ENCODE data around the gene JOSD1. TPM values are rescaled to one million over a fixed set of nuclear protein-coding genes. Genes with fewer than 3 reads are reported as not detected.

Gene JOSD1
- total and polyA plus RNA-seq, 2 of the 4 experiments (the other 2 are of a cell fraction) = 30.2 to 35.8 TPM

- Histone ChIP-seq H4K20me1 (ENCODE audit: insufficient read depth, low read length) (no peaks in the 10 kb centered on the region; the same call in 1 of the 2 replicates), H4K5ac (ENCODE audit: low read depth, low read length) (no peak overlapping the region), H3K27me3 (ENCODE audit: control insufficient read depth, insufficient read depth, low read length) (no peaks in the 10 kb centered on the region), H3K27ac (ENCODE audit: insufficient read depth, low read length) (no peak overlapping the region), H2AFZ (replicated peaks; ENCODE audit: low read length, poor library complexity) (no peak overlapping the region), H3K56ac (ENCODE audit: extremely low read depth, insufficient read depth, low read length) (no peak overlapping the region), H3K23ac (ENCODE audit: low read depth, low read length) (no peak overlapping the region), H3K79me1 (ENCODE audit: low read depth in 1 of 2, low read length in 2 of 2) (peaks cover 5 to 27% of the 10 kb centered on the region in 2 experiments; a peak in 3 of 4 replicates), H2AK9ac (replicated peaks; ENCODE audit: low read depth, low read length, poor library complexity) (no peak overlapping the region), H3K14ac (replicated peaks; ENCODE audit: low read depth, low read length) (no peak overlapping the region), H2AK5ac (ENCODE audit: low read depth, low read length) (no peak overlapping the region), H3K4ac (ENCODE audit: low read depth, low read length) (no peak overlapping the region), H3K36me3 (ENCODE audit: control insufficient read depth, insufficient read depth, low read length) (peaks cover 85% of the 10 kb centered on the region), H3K9me1 (ENCODE audit: insufficient read depth, low read length) (0 out of 2 replicates have a peak, but pooled peaks cover 3% of the 10 kb centered on the region), H4K91ac (ENCODE audit: insufficient read depth, low read depth, low read length) (no peak overlapping the region), H2BK5ac (ENCODE audit: low read depth, low read length, poor library complexity, severe bottlenecking) (no peak overlapping the region), H3K4me1 (ENCODE audit: control insufficient read depth, insufficient read depth, low read length) (no peaks in the 10 kb centered on the region), H3K4me3 (ENCODE audit: insufficient read depth, low read depth, low read length) (no peak overlapping the region), H2BK15ac (ENCODE audit: low read depth, low read length) (no peak overlapping the region), H2BK20ac (ENCODE audit: low read depth, low read length) (no peak overlapping the region), H3K9ac (ENCODE audit: low read depth, low read length) (no peak overlapping the region), H2BK120ac (ENCODE audit: low read depth, low read length) (no peak overlapping the region), H4K8ac (ENCODE audit: low read depth in 2 of 2, low read length in 2 of 2) (no peak overlapping the region), H3K9me3 (ENCODE audit: control insufficient read depth, insufficient read depth, low read length) (no peaks in the 10 kb centered on the region), H3K18ac (ENCODE audit: low read depth, low read length) (no peak overlapping the region), H3K4me2 (ENCODE audit: low read depth, low read length) (no peak overlapping the region)
- CTCF ChIA-PET = interaction anchor here (1.4 kb wide), 1 partner anchor 9 kb away, joined by 3 read pairs; no protein-coding TSS in a partner anchor
- no TSS peak for BruUV-seq (replicated peaks)
- ATAC-seq (ENCODE audit: low read depth) (no peak), DNase-seq (no peak)
- dilution Hi-C loops (cut with HindIII; ENCODE audit: low sequenced_read_pairs, unreplicated experiment) = no loop called here
- intact Hi-C loops (cut with micrococcal nuclease) = no loop called here
- no peak for TF ChIP-seq ELK1 (IDR thresholded peaks at IDR 0.05; ENCODE audit: borderline replicate concordance, low read depth, low read length)
- TF ChIP-seq RFX5 (IDR thresholded peaks at IDR 0.05; ENCODE audit: low read depth, low read length) = no peak
- TF ChIP-seq MAZ (IDR thresholded peaks at IDR 0.05; ENCODE audit: borderline replicate concordance, low read depth, low read length) = no peak
- TF ChIP-seq MAFK (IDR thresholded peaks at IDR 0.05; ENCODE audit: low read depth, low read length) = no peak
- TF ChIP-seq CHD1 (IDR thresholded peaks at IDR 0.05; ENCODE audit: low read depth, low read length) = no peak
- no peak for TF ChIP-seq MXI1 (IDR thresholded peaks at IDR 0.05; ENCODE audit: borderline replicate concordance, low read depth, low read length)
- POLR2A ChIA-PET (ENCODE audit: unreplicated experiment) = no interaction called here
- 100% methylated on average over 6 of the region's 15 CpGs; no CpG with 5 or more reads in 1 of the 2 experiments for WGBS, 2 experiments (ENCODE audit: extremely low coverage in 2 of 2, insufficient read length in 1 of 2)
- in situ Hi-C loops (cut with MboI; ENCODE audit: low sequenced_read_pairs) = no loop called here
Measured at GRCh38 chr22:38727530-38728451, 27.0 kb upstream of the JOSD1 start.

All from IMR-90 (cell line).